GM18907 (cell line): Measurements from ENCODE around the gene PTEN.

Experiments
- ATAC-seq: cut with Tn5 transposase; IDR thresholded peaks from one replicate; pipeline ENCODE4 v1.9.1; 2021; ENCODE audit warnings: mild to moderate bottlenecking, moderate library complexity; ENCODE audit not compliant: unreplicated experiment

PTEN gene

DNA sequence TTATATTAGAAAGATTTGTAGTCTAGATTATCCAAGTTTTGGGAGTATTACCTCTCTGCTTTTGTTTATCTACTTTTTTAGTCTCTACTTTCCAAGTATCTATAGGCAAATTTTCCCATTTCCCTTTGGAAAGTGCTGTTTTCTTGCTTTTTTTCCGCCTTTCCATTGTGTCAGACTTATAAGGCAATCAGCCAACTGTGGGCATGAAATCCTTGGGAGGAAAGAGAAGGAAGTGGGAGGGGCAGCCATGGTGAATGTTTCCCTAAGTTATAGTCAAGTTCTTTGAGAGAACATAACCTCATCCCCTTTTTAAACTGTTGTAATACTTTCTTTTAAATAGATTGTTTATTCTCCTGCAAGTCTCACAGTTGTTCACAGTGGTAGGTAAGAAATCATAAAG is 52.6 kb downstream of the PTEN start:
- no peak for ATAC-seq

GRCh38 chr10:87916515-87916914 is 53.1 kb downstream of the PTEN start:
- ATAC-seq, result no peak

DNA sequence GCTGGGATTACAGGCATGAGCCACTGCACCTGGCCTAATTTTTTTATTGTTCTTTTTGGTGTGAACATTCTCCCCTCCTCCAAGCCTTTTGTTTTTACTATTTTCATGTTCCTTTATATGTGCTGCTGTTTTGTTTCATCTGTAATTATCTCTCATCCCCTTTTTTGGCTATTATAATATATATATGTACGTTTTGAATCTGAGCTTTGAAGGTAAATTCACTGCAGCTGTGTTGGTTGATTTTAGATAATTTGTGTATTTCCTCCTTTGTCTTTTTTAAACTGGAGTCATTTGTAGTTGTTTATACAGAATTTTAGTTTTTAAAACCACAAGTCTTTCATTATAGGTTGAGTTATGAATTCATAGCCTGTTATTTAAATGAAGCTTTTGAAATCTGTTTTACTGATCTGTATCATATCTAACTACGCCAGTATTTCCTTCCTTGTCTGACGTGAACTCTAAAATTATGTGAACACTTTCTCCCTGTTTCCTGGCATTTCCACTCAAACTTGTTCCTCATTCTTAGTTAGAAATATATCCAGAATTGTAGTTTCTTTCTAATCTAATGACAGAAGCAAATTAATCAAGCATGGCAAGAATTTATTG is 54.9 kb downstream of the PTEN start:
- no peak for ATAC-seq

DNA sequence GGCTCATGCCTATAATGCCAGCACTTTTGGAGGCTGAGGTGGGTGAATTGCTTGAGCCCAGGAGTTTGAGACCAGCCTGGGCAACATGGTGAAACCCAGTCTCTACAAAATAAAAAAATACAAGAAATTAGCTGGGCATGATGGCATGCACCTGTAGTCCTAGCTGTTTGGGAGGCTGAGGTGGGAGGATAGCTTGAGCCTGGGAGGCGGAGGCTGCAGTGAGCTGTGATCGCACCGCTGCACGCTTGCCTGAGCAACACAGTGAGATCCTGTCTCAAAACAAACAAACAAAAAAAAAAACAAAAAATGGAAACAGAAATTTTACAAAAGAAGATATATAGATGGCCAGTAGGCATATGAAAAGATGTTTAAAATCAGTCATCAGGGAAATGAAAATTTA is 57.1 kb downstream of the PTEN start:
- ATAC-seq, result no peak

DNA sequence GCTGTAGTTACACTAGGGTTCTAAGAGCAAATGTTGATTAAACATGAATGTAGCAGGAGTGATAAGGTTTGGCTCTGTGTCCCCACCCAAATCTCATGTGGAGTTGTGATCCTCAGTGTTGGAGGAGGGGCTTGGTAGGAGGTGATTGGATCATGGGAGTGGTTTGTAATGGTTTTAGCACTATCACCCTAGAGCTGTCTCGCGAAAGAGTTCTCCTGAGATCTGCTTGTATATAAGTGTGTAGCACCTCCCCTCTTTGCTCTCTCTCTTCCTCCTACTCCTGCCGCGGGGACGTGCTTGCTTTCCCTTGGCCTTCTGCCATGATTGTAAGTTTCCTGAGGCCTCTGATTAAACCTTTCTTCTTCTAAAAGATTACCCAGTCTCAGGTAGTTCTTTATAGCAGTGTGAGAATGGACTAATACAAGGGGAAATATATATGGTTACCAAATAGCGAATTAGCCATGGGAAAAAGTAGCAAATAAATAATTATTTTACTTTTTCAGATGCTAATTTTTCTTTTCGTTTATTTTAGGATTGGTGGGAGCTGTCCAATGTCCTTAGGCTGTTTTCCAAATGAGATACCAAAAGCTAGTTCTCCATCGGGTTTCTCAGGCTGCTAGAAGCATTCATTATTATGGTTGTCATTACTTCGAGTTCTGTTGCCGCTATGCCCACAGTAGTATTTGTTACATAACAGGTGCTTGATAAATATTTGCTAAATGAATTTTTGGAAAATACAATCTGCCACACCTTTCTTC is 58.7 kb downstream of the PTEN start:
- no peak for ATAC-seq

DNA sequence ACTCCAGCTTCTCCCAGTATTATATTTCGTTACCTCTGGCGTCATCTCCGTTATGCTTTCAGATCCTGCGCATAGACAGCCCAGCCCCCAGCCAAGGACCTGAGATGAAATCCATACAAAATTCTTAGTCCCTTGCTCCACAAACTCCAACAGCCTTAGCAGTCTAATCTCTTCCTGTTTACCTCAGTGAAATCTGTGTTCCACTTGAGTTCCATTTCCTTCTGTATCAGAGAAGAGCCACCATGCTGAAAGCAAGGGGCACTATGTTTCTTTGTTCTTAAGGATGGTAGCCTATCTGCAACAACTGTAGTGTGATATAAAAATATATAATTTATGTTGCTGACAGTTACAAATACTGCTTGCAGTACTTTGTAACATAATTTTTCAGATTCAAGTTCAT is 59.8 kb downstream of the PTEN start:
- no peak for ATAC-seq

DNA sequence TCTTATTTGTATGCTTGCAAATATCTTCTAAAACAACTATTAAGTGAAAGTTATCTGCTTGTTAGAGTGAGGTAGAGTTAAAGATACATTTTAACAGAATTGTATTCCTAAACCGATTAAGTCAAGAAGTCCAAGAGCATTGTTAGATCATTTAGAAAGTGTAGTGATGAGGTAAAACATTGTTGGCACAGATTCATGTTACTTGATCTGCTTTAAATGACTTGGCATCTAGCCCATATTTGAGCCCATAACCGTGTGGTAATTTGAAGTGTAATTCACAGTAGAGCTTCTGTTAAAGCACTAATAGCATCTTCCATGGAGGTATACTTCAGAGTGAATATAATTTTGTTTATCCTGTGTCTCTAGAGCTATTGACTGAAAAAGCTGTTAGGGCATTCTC is 62.1 kb downstream of the PTEN start:
- ATAC-seq, result no peak

DNA sequence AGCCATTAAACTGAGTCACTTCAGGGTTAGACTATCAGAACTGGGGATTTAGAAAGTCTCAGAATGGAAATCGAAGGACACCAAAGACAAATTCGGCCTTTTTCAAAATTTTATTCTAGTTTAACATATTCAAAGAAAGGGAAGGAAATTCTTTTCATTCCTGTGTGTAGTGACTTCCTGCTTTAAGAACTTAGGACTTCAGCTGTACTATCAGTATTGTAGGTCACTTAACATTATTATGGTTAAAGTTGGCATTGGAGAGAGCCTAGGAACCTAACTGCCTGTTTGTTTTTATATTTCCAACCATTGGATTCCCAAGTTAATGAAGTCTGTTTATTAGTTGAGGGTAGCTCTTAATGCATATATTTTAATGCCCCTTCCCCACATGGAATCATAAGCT is 63.7 kb downstream of the PTEN start:
- no peak for ATAC-seq

DNA sequence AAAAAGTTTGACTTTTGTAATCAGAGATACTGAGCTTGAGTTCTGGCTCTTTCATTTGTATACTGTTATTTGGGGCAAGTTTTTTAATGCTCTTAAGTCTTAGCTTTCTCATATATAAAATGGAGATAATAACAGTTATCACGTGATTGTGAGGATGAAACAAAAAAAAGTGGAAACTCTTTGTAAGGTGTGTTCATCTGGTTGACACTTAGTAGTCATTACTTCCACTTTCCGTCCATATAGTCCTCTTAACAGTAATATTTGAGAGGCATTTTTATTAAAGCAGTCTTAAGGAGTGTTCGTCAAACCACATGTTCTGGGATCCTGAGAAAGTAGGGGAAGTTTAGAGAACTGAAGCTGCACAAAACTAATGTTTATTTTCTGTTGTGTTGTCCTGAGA is 65.6 kb downstream of the PTEN start:
- ATAC-seq, result no peak

DNA sequence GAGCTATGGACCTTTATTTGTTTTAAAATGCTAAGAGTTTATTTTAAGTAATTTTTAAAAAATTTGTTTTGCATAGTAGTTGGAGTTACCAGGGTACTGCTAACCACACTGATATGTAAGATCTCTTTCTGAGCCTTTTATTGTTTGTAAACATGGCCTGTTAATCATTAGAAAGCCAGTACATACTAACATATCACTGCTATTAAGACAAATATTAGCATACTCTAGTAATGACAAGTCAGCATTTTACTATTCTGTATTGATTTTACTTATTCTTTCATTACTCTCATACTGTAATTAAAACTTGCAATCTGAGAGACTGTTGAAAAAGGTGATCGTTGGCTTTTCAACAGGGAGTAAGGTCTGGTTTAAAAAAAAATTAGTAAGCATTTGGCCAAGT is 66.7 kb downstream of the PTEN start:
- ATAC-seq, result no peak

- peak; percentile 46 for ATAC-seq
Measured at GRCh38 chr10:87930934-87931835, 67.8 kb downstream of the PTEN start.

DNA sequence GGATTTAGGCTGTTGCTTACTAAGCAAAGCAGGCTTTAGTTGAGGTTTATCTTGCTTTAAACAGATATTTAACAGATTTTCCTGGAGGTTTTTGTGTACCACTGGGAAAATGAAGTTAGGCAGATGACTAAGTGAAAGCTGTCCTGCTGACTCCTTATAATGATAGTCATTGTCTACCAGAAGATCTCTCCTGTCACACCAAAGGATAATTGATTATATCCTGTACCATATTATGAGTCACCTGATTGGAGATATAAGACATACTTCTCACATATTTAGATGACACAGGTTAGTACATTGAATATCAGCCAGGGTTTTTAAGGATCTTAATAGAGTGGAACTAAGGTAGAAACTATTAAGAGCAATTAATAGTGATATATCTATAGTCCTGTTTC is 68.4 kb downstream of the PTEN start:
- no peak for ATAC-seq

DNA sequence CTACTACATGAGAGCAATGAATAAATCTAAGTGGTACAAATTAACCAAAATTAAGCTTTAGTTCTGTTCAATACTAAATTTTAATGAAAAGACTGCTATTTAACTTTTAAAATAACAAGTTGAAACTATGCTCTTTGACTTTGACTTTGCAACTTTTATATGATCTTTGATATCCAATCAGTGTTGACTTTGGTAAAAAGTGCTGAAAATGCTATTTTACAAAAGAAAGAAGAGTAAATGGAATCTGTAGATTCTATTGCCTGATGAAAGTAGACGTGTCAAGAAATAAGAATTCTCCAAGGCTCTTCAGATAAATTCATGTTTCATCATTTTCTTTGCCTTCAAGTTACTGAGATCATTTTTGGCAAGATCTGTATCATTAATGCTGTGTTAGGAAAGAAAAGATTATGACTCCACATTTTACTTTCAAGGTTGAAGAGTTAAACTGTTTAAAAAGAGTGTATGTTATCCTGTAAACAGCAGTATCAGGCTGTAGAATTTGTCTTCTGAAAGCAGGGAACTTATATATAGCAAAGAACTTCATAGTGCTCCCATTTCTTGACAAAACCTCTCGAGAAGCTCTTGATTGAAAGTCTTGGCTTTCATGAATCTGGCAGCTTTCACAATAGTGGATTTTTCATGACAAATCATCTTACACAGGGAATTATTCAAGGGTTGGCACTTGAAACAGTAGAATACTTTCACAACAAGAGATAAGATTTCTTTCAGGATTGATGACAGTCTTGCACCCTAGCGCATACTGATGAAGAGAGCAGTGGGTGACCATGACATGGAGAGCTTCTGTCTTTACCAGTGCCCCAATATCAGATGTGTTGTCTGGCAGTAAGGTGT is 72.1 kb downstream of the PTEN start:
- no peak for ATAC-seq

- no peak for ATAC-seq
Measured at GRCh38 chr10:87940210-87940609, 76.8 kb downstream of the PTEN start.

DNA sequence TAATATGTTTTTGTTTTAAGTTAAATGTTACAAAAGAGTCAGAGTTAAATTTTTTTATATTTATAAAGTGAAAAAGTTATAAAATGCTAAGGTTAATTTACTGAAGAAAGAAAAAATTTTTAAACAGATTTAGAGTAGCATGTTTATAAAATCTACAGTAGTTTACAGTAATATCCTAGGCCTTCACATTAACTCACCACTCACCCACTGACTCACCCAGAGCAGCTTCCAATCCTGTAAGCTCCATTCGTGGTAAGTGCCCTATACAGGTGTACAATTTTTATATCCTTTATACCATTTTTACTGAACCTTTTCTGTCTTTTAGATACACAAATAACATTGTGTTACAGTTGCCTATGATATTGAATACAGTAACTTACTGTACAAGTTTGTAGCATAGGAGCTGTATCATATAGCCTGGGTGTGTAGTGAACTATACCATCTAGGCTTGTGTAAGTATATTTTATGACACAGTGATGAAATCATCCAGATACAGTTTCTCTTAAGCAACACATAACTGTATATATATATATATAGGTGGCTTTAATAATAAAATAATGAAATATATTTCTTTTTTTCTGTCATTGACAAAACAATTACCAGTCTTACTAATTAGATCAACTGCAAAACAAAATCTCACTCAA is 79.6 kb downstream of the PTEN start:
- no peak for ATAC-seq

DNA sequence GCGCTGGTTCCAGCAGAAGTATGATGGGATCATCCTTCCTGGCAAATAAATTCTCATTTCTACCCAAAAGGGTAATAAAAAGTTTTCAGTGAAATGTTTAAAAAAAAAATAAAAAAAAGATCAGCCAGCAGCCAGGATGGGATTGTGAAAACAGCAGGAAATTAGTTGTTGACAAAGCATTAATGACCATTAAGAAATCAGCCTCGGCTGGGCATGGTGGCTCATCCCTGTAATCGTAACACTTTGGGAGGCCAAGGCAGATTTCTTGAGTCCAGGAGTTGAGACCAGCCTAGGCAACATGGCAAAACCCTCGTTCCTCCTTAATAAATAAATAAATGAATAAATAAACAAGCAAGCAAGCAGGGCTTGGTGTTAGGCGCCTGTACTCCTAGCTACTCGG is 82.6 kb downstream of the PTEN start:
- ATAC-seq, result no peak

- no peak for ATAC-seq
Measured at GRCh38 chr10:87952612-87953011, 89.2 kb downstream of the PTEN start.

DNA sequence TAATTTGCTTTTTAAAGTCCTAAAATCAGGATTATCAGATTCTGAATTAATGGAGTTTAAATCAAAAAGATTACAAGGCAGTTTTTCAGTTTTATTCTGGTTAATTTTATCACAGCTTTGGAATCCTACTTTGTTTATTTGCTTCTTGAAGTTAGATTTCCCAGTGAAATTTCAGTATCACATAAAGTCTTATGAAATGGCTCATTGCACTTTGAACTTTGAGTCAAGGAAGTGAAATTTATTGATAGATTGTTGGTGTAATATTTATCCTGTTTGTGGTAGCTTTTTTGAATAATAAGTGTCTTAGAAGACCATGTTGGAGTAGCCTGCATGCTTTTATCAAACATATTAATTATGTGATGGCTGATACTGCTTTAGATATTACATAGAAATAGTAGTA is 92.6 kb downstream of the PTEN start:
- no peak for ATAC-seq

GRCh38 chr10:87957702-87958101 is 94.3 kb downstream of the PTEN start:
- no peak for ATAC-seq

DNA sequence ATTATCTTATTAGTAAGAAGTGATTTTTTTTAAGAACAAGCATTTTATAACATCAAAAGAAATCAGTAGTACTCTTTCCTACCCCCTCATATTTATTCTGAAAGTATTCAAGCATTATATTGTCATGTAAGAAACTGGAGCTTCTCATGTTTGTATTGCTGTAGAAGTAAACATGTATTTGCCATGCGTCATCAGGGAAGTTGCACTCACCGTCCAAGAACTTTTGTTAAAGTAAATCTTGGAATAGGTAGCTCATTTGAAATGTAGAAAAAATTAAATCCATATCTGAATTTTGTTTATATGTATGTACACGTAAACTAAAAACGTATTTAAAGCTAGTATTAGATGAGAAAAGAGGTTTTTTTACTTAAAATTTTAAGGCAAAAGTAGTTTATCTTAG is 96.8 kb downstream of the PTEN start:
- ATAC-seq, result no peak
